Mesodermal cell (in vitro differentiated cells): ENCODE data around the gene HK2.
"Not testable (repeated sequence)": the region's sequence is repeated elsewhere in the genome, so short reads cannot be mapped to it uniquely, and the experiment has no call there.

Experiments
- H3K27ac ChIP-seq: 2 replicates; pipeline ENCODE4 v1.7.0; 2013; ENCODE audit warnings: mild to moderate bottlenecking, low read depth, low read length, moderate library complexity; ENCODE audit not compliant: severe bottlenecking
- H3K36me3 ChIP-seq: 2 replicates; pipeline ENCODE4 v1.7.1; 2013; ENCODE audit warnings: mild to moderate bottlenecking, low read length, moderate library complexity; ENCODE audit not compliant: control insufficient read depth, insufficient read depth
- H3K4me1 ChIP-seq: one replicate; pipeline ENCODE4 v1.7.1; 2013; ENCODE audit warnings: mild to moderate bottlenecking, low read length; ENCODE audit not compliant: insufficient read depth, control insufficient read depth, poor library complexity, severe bottlenecking
- H3K4me3 ChIP-seq: 2 replicates; pipeline ENCODE4 v1.7.0; 2013; ENCODE audit warnings: low read length, control low read depth, mild to moderate bottlenecking; ENCODE audit not compliant: insufficient read depth, poor library complexity, severe bottlenecking; ENCODE audit errors: extremely low read depth
- H3K9me3 ChIP-seq: 2 replicates; pipeline ENCODE4 v1.7.1; 2013; ENCODE audit warnings: mild to moderate bottlenecking, low read length, moderate library complexity; ENCODE audit not compliant: control insufficient read depth
- WGBS, 2 experiments: methylation state at CpG; one replicate each; pipeline ENCODE4 v1.1.5; 2013; ENCODE audit warnings: missing lambda C conversion rate in 2 of 2; ENCODE audit not compliant: insufficient coverage in 2 of 2; 5-methylcytosine and 5-hydroxymethylcytosine counted together

HK2 gene

DNA sequence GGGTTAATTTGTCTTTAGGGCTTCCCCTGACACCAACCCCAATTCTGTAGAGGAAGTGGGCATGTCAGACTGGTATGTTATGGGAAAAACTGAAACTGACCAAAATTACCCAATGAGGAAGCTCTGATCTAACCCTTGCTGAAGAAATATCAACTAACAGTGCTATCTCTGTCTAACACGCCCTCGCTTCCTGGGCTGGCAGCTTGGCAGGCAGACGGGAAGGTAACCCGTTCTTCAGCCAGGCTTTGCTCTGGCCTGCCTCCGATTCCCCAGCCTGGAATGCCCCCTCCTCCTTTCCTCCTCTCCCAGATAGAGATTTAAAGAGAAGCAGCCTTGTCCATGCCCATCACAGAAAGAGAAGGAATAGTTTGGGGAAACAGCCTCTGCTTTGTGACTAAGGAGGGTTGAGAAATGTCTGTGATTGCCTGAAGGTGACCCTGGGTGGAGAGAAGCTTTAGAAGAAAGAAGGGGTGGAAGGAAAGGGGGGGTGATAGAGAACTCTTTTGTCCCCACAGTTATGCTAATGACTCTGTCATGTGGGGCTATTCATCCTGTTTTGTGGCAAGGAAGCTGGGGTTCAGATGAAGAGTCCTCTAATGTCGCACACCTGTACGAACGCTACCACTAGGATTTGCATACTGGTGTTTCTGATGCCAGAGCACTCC is 15.4 kb downstream of the HK2 start:
- no peak overlapping the region for H3K4me3 ChIP-seq
- peak overlapping the region; percentile 20 for H3K27ac ChIP-seq

GRCh38 chr2:74850496-74851190 is 16.7 kb downstream of the HK2 start:
- H3K27ac ChIP-seq = no peak overlapping the region

More for the DNA sequence above, 15.4 kb downstream of the HK2 start:
- 85 to 88% methylated on average over 3 to 5 of the region's 8 CpGs for WGBS, 2 experiments
- peaks cover 3% of the 10 kb centered on the region for H3K36me3 ChIP-seq
- H3K9me3 ChIP-seq = no peaks in the 10 kb centered on the region
- H3K4me1 ChIP-seq = peaks cover 31% of the 10 kb centered on the region

GRCh38 chr2:74851191-74851566 is 17.3 kb downstream of the HK2 start:
- no peaks in the 10 kb centered on the region for H3K9me3 ChIP-seq
- H3K4me1 ChIP-seq = peaks cover 16% of the 10 kb centered on the region
- no peak overlapping the region for H3K4me3 ChIP-seq
- 94% methylated on average over 5 of the region's 8 CpGs for WGBS, 2 experiments
- no peak overlapping the region for H3K27ac ChIP-seq
- peaks cover 20% of the 10 kb centered on the region for H3K36me3 ChIP-seq

More at GRCh38 chr2:74850496-74851190, 16.7 kb downstream of the HK2 start:
- Histone ChIP-seq H3K4me3 (no peak overlapping the region), H3K4me1 (peaks cover 20% of the 10 kb centered on the region), H3K36me3 (peaks cover 14% of the 10 kb centered on the region), H3K9me3 (no peaks in the 10 kb centered on the region)
- WGBS, 2 experiments = 94 to 95% methylated on average over 3 of the region's 3 CpGs

DNA sequence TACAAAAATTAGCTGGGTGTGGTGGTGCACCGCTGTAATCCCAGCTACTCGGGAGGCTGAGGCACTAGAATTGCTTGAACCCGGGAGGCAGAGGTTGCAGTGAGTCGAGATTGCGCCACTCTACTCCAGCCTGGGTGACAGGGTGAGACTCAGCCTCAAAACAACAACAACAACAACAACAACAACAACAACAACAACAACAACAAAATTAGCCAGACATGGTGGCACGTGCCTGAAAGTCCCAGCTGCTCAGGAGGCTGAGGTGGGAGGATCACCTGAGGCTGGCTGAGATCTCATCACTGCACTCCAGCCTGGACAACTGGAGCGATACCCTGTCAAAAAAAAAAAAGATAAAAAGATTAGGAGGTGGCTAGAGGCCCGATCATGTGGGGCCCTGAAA is 19.4 kb downstream of the HK2 start:
- not testable (repeated sequence) for H3K4me3 ChIP-seq, H3K9me3 ChIP-seq, H3K27ac ChIP-seq
- H3K4me1 ChIP-seq = peaks cover 16% of the 10 kb centered on the region
- 97 to 100% methylated on average over 4 to 6 of the region's 8 CpGs for WGBS, 2 experiments
- peaks cover 22% of the 10 kb centered on the region for H3K36me3 ChIP-seq

DNA sequence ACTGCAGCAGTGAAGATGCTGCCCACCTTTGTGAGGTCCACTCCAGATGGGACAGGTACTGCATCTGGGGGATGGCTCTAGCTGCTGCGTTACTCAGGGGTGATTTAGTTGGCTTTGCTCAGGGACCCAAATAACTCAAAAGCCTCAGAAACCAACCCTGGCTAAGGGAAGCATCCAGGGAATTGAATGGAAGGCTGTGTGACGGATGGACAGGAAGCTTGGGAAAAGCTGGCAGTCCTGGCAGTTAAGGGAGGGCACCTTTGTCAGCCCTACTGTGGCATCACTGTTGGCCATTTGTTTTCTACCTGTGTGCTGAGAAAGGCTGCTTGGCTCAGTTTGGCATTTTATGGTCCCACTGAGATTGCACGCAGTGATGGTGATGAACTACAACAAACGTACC is 20.5 kb downstream of the HK2 start:
- Histone ChIP-seq H3K36me3 (peaks cover 22% of the 10 kb centered on the region), H3K4me1 (peaks cover 9% of the 10 kb centered on the region), H3K9me3 (no peaks in the 10 kb centered on the region), H3K4me3 (no peak overlapping the region), H3K27ac (no peak overlapping the region)
- WGBS, 2 experiments = 96 to 100% methylated on average over 1 to 3 of the region's 4 CpGs

GRCh38 chr2:74855114-74855707 is 21.3 kb downstream of the HK2 start:
- not testable (repeated sequence) for H3K4me1 ChIP-seq, H3K4me3 ChIP-seq, H3K9me3 ChIP-seq, H3K27ac ChIP-seq
- peaks cover 22% of the 10 kb centered on the region for H3K36me3 ChIP-seq
- WGBS, 2 experiments = 99 to 100% methylated on average over 9 to 10 of the region's 16 CpGs

DNA sequence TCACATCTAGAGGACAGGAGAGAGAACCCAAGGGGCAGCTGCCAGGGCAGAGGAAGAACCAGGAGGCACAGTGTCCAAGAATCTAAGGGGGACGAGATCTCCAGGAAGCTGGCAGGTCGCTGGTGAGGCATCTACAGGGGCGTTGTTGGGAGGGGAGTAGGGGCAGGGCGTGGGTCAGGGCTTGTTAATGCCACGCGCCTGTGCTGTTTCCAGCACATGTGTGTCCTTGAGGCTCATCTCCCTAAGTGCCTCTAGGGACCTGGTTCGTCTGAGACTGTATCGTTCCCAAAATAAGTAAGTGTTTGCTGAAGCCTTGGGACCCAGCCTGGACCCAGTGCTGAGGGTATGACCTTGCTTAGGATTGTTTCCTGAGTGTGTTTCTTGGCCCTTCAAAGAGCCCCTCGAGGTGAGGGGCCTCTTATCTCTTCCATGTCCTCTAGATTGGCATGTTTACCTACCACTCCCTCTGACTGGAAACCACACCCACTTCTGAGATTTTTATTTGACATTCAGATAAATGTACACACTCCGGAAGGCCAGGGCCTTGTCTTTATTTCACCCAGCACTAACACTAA is 22.2 kb downstream of the HK2 start:
- Histone ChIP-seq H3K27ac (no peak overlapping the region), H3K4me3 (no peak overlapping the region), H3K9me3 (no peaks in the 10 kb centered on the region), H3K36me3 (peaks cover 22% of the 10 kb centered on the region), H3K4me1 (no peaks in the 10 kb centered on the region)
- WGBS, 2 experiments = 92 to 97% methylated on average over 8 to 10 of the region's 10 CpGs

- 95% methylated on average over 4 to 5 of the region's 5 CpGs for WGBS, 2 experiments
- peaks cover 22% of the 10 kb centered on the region for H3K36me3 ChIP-seq
These were observed 22.7 kb downstream of the HK2 start for GRCh38 chr2:74856599-74856998.

DNA sequence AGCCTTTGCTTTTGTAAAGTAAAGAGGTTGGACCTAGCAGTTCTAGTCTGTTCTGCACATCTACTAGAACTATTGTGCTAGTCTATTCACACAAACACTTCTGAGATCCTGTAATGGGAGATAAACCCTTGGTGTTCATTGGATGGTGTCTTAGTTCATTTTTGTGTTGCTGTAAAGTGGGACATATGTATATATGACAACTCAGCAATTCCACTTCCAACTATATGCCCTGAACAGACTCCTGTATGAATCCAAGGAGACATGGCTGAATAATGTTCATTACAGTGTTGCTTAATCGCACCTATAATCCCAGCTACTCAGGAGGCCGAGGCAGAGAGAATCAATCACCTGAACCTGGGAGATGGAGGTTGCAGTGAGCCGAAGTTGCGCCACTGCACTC is 23.3 kb downstream of the HK2 start:
- Histone ChIP-seq H3K4me3 (no peak overlapping the region), H3K36me3 (peaks cover 22% of the 10 kb centered on the region), H3K27ac (no peak overlapping the region), H3K4me1 (no peaks in the 10 kb centered on the region), H3K9me3 (no peaks in the 10 kb centered on the region)
- WGBS, 2 experiments = 83 to 100% methylated on average over 1 of the region's 4 CpGs

More at GRCh38 chr2:74856599-74856998, 22.7 kb downstream of the HK2 start:
- H3K27ac ChIP-seq = no peak overlapping the region
- H3K4me1 ChIP-seq = no peaks in the 10 kb centered on the region
- no peaks in the 10 kb centered on the region for H3K9me3 ChIP-seq
- no peak overlapping the region for H3K4me3 ChIP-seq

DNA sequence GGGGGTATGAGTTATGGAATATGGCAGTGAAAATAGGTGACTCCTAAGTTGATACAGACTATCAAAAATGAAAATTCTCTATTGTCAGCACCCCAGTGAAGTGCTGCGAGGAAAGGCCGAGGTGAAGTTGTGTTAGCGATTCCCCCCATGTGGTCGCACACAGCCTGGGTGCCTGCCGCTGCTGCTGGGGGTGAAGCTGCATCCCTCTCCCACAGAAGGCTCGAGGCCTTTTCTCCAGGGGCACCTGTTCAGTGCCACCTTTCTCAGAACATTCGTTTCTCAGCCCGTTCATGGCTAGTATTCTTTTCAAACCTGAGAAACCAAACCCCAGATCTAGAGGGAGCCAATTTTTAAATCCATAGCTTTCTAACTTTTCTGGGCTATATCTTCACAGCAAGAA is 23.8 kb downstream of the HK2 start:
- no peak overlapping the region for H3K4me3 ChIP-seq
- H3K36me3 ChIP-seq = peaks cover 22% of the 10 kb centered on the region
- H3K4me1 ChIP-seq = no peaks in the 10 kb centered on the region
- no peak overlapping the region for H3K27ac ChIP-seq
- 94 to 99% methylated on average over 8 of the region's 8 CpGs for WGBS, 2 experiments
- no peaks in the 10 kb centered on the region for H3K9me3 ChIP-seq
